T-helper 1 cell (primary cell): ENCODE measurements around the gene ALCAM.

Experiments
- DNase-seq, 5 donors: peaks; one replicate each; pipeline ENCODE4 v3.0.0-alpha.2; 2012 to 2020
- total RNA-seq, 4 donors: gene quantifications; one replicate each; lab custom pipeline; 2026; lab: John Stamatoyannopoulos, UW

ALCAM gene
- total RNA-seq = 17.0 to 30.8 (median 25.6) reads per million in 4 donors

DNA sequence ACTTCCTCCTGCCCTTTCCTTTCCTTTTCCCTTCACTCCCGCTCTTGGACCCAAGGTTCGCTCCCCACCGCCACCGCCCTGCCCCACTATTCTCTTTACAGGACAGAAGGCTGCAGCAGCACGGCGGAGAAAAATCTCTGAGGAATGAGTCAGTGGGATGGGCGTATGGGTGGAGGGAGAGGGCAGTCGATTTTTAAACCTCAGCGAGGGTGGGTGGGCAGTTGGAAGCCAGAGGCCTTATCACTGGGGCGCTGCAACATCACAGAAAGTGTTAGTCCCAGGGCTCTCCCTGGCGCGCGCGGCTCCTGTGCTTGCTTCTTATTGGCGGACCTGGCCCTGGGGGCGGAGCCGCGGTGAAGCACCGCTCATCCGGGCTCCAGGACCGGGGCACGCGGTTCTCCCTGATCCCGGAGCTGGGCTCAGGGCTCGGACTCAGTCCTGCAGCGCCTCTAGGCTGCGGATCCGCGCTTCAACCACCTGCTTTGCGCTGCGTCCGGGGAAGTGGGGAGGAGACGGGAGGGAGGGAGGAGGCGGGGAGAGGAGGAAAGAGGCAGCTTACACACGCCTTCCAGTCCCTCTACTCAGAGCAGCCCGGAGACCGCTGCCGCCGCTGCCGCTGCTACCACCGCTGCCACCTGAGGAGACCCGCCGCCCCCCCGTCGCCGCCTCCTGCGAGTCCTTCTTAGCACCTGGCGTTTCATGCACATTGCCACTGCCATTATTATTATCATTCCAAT lies at the start of gene ALCAM:
TSS of gene ALCAM (plus strand) at position 584 of the 737 bp plus-strand sequence.
- peak; percentile 69 to 87 (median 72) for DNase-seq

DNA sequence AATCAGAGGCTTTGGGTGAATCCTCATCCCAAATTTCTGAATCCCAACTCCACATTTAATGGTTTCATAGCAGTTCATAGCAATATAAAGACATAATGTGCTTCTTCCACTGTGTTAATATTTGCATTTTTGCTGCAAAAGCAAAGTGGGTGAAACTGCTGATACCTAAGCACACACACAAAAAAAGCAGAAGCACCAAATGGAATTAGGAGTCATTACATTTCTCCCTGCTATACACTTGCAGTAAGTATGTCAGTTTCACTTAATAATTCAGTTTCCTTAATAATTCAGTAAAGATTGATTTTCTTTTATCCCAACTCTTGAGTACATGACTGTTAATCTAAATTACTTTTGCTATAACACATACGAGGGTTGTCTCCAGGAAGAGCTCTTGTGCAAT lies 48.9 kb upstream of the ALCAM start:
- no peak for DNase-seq

DNA sequence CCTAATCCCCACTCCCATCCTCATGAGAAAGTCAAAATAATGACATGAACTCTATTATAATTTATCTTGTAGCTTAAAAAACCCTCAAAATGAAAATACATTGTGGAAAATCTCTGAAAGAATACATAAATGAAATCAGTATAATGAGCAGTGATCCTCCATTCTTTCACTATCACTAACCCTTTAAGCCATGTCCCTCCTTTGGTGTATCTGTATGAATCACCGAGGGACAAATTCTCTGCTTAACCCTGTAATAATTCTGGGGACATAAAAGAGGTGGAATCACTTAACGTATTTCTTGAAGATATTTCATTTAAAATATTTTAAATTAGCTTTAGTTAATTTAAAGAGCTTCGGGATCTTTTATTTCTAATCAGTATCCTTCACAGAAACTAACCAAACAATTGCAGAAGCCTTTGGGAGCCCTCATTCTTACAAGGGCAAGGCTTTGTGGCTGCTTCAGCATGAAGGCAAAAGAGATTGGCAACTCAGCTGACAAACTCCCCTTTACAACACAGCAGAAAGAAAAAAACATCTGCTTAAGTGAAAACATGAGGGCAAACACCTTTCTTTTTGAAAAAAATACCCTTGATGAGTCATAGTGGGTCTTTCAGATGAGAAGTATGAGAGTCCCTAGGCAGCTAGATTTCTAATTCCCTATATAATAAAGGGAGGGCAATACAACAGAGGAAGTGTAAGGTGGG lies 44.0 kb upstream of the ALCAM start:
- DNase-seq = peak in 1 of 5 donors; percentile 4

DNA sequence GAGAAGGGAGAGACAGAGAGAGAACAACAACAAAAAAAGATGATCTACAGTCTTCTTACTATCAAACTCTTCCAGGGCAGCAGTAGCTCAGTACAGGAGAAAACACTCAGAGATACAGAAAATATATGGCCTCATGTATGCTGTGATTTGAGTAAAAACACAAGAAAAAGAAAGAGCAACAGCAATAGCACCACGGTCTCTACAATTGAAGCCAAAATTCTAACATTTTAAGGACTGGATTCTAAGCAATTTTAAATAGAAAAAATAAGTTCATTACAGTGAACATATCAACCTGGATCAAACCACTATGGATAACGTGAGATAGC lies 43.5 kb upstream of the ALCAM start:
- no peak for DNase-seq

- DNase-seq = no peak
Measured at GRCh38 chr3:105324951-105325350, 41.8 kb upstream of the ALCAM start.

GRCh38 chr3:105327662-105328337 lies 38.9 kb upstream of the ALCAM start:
- no peak for DNase-seq

- no peak for DNase-seq
Measured at GRCh38 chr3:105328338-105328730, 38.4 kb upstream of the ALCAM start.

GRCh38 chr3:105332961-105333360 lies 33.7 kb upstream of the ALCAM start:
- no peak for DNase-seq

- DNase-seq = peak in 1 of 5 donors; percentile 19
Measured at GRCh38 chr3:105334138-105334882, 32.4 kb upstream of the ALCAM start.

GRCh38 chr3:105339946-105340345 lies 26.8 kb upstream of the ALCAM start:
- DNase-seq = no peak

DNA sequence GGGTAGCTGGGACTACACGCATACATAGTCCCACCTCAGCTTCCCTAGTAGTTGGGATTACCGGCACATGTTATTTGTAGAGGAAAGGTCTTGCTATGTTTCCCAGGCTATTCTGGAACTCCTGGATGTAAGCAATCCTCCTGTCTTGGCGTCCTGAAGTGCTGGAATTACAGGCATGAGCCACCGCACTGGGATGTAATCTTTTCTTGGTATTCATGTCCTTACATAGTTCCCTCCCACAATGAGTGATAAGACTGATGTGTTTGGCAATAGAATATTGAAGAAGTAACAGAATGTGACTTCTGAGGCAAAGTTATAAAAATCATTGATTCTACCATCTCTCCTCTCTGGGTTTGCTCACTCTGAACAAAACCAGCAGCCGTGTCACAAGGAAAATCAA lies 22.7 kb upstream of the ALCAM start:
- no peak for DNase-seq

- DNase-seq = no peak
Measured at GRCh38 chr3:105345156-105345555, 21.6 kb upstream of the ALCAM start.

GRCh38 chr3:105347625-105348302 lies 18.9 kb upstream of the ALCAM start:
- DNase-seq = no peak

- DNase-seq = no peak
Measured at GRCh38 chr3:105348307-105348706, 18.4 kb upstream of the ALCAM start.

DNA sequence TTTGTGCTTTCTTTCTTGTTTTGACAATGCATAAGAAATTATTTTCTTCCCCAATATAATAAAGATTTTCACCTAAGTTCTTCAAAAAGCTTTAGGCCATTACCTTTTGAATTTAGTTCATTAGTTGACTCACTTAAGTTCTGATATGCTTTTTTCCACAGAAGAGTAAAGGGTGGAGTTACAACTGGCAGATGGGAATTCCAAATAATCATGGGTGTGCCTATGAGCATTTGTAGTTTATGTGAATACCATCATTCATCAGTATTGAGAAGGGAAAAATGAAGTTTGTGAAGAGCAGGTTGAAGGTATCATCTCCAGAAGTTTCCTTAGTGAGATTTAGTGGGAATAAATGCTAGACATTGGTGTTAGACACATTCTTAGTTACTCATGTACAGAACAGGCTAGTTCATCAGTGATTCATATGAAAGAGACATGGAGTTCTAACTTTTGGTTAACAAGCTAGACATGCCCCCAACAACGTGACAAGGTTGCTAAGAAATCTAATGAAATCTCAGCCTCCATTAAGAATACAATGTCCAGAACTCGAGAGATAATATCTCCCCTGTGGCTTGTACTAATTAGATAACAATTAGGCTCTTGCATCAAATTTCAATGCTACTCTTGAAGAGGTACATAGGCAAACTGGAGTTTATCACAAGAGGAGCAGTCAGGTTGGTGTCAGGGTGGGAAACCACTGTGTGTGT lies 16.9 kb upstream of the ALCAM start:
- no peak for DNase-seq

GRCh38 chr3:105351821-105352220 lies 14.9 kb upstream of the ALCAM start:
- DNase-seq = no peak

- DNase-seq = no peak
Measured at GRCh38 chr3:105352976-105353375, 13.7 kb upstream of the ALCAM start.

DNA sequence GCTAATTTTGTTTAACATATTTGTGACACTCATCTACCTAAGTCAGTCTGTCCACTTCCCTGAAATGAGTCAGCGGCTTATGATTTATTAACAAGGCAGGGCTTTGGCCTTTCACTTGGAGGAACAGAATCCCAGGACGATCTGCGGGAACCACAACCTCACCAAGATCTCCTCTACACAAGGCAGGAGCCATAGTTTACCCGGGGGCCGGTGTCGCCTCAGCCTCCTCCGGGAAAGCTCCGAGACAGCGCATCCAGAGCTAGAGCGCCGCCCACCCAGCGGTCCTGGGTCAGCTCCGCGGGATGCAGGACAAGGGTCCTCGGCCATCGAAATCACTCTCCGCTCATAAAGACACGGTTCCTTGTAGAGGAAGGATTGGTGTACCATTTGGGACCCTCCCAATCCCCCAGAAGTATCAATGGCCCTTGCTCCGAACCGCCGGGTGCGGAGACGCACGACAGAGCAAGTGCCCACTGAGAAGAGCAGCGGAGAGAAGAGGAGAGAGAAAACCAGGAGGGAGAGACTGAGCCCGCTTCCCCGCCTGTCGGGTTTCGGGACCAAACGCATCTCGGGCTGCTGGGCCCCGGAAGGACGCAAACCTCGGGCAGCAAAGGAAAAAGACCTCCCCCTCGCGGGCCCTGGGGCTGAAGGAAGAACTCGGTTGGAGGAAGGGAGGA lies 13.1 kb upstream of the ALCAM start:
- no peak for DNase-seq

DNA sequence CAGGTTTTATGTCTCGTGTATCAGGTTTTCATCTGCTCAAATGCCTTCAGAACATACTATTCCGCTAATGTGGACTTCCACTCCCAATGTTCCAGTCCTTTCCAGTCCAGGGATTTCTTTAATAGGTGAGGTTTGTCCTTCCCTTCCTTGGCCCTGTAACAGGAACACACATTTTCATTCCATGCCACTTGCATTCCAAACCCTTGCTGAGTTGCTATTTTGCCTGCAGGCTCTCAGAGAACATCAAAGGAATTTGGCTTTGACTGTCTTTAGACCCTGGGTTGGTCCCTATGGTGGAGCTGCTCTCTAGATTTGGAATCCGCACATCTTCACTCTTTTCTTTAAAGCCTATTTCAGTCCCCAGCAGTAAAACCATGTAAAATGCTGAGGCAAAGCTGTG lies 12.3 kb upstream of the ALCAM start:
- DNase-seq = no peak

DNA sequence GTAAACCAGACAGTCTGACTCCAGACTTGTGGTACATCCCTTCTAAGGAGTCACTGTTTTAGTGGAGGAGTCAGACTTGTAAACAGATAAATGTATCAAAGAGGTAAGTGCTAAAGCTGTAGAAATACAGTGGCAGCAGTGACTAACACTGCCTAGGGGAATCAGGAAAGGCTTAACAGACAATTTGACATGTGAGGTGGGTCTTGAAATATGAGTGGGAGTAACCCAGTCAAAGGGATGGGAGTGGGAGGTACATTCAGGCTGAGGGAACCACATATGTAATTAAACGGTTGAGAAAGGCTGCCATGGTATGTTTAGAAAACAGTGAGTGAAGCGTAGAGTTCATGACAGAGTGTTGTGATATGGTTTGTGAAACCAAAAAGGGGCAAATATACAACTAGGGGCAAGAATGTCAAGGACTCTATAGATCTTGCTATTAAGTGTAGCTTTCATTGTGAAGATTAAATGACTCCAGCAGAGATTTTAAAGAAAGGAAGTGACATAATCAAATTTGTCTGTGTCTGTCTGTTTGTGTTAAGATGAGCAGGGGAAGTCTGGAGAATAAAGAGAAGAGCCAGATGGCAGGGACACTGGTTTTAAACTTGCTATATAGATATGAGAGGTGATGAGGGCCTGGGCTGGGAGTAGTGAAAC lies 11.2 kb upstream of the ALCAM start:
- no peak for DNase-seq

DNA sequence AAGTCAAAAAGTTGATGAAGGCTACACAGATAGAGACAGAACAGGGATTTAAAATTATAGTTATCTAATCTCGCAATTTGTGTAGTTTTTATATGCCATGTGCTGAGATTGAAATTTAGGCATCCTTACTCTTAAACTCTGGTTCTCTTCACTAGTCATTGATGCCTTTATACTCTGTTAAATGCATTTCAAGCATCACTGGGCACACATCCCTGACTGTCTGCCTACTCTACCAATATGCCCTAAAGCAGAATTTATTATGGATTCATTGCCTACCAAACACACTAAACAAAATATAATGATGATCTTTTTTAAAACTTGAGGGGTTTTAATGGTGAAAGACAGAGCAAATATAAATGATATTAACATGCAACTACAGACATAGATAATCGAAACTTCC lies 10.3 kb upstream of the ALCAM start:
- no peak for DNase-seq
